Measurements from ENCODE around the gene STARD3. TPM values are rescaled to one million over a fixed set of nuclear protein-coding genes. Genes with fewer than 3 reads are reported as not detected.

STARD3 gene
- total RNA-seq, 1 donor from 2014 or later = 13.9 TPM

DNA sequence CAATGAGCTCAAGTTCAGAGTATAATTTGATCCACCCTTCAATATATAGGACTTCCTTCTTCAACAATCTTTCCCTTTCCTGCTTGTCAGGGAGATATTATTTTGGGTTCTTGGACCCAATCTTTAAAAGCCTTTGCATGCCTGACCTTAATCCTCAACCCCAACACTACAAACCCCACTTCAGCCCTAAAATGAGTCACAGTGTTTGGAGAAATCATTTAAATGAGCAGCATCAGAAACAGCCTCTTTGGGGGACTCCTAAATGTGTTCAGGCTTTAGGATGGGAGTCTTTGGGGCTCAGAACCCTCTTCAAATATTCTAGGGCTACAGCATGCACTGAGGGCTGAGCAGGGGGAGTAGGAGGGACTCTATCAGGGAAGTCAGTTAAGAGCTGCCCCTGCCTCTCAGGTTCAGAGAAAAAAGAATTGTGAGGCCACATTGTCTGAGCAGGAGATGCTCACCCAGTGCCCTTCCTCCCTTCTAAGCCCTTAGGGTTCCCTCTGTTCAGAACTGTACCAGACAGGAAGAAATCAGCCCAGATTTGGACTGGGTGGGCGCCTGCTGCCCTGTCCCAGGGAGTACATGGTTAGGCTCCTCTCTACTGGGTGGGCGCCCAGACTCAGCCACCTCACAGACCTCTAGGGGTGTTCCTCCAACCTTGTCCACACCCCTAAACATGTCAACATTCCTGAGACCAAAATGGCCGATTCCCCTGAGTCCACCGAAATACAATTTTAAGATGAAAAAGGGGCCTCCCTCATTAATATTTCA lies 34.2 kb upstream of the STARD3 start:
- DNase-seq (no peak), ATAC-seq (ENCODE audit: poor library complexity) (no peak)
- intact Hi-C loops (cut with DNase I) = no loop called here

DNA sequence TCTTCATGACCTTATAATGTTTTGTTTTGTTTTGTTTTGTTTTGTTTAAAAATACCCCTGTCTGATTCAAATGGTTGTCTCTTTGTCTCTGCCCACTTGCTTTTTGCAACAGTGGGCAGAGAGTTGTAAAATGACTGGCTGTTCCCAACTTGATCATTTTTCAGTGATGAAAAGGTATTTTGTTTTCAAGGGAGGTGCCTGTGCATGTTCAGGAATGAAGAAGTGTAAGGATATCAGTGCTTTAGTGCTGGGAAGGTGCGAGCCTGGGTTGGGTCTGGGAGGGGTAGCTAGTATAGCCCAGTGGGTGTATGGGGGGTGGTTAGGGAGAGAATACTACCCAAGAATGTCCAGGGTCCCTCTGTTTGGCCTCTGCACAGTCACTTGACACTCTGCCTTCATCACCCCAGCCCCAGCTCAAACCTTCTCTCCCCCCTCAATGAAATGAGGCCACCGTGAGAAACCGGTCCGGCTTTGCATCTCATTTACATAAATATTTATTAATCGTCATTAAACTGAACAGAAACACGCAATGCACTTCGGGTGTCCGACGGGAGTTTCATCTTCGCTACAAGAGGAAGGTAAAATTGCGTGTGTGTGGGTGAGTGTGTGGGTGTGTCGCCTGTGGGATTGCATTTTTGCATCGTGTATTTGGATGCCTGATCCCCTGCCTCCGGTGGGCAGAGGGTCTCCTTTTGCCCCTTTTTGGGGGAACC lies 33.5 kb upstream of the STARD3 start:
- intact Hi-C loops (cut with DNase I) = no loop called here
- no peak for ATAC-seq (ENCODE audit: poor library complexity)
- peak; percentile 17 for DNase-seq

DNA sequence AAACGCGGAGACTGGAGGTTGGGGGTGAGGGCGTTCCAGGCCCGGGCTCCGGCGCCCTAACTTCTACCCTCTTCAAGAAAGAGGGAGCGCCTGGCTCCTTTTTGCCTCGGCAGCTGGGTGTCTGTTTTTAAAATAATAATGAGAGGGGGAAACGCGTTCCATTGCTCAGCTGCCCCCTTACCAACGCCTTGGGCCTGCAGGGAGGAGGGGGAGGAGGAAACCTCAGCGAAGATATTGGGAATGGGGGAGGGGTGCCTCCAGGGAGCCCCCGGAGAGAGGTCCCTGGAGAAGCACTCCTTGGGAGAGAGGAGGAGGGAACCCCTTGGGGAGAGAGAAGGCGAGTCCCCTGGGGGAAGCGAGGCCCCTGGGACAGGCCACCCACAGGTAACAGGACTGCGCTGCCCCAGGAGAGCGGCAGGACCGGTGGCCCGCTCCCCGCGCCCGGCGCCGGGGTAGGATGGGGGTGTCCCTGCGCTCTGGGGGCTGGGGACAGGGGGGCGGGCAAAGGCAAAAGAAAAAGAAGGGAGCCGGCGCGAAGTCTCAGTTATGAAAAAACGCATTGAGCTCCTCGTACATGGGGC lies 31.9 kb upstream of the STARD3 start:
- intact Hi-C loops (cut with DNase I) = no loop called here
- ATAC-seq (ENCODE audit: poor library complexity) (no peak), DNase-seq (no peak)

DNA sequence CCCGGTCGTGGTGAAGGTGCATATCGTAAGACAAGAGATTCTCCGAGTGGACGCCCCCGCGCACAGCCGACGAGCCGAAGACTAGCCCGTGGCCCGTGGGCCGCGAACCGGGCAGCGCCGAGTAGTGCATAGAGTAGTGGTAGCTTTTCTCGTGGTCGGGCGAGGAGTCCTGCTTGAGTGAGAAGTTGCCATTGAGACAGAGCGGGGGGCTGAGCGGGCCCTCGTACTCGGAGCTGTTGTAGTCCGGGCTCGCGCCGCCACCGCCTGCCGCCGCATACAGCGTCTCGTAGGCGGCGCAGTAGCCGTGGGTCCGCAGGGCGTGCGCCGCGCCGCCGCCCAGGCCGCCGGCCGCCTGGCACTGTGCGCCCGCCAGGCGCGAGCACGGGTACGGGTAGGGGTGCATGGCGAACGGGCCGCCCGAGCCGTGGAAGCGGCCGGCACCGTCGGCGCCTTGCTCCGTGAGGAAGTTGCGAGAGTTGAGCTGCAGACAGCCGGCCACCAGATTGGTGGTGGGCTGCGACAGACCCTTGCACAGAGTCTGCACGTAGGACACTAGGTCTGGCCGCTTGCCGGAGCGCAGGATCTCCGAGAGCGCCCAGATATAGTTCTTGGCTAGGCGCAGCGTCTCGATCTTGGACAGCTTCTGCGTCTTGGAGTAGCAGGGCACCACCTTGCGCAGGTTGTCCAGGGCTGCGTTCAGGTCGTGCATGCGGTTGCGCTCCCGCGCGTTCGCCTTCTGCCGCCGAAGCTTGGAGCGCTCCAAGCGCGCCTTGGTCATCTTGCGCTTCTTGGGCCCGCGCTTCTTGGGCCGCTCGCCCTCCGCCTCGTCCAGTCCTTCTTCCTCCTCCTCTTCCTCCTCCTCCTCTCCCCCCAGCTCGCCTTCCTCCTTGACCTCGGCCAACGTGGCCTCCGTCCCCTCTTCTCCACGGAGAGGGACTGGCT lies 31.2 kb upstream of the STARD3 start:
- ATAC-seq (ENCODE audit: poor library complexity) = peak; percentile 50
- intact Hi-C loops (cut with DNase I) = no loop called here
- peak; percentile 38 for DNase-seq

DNA sequence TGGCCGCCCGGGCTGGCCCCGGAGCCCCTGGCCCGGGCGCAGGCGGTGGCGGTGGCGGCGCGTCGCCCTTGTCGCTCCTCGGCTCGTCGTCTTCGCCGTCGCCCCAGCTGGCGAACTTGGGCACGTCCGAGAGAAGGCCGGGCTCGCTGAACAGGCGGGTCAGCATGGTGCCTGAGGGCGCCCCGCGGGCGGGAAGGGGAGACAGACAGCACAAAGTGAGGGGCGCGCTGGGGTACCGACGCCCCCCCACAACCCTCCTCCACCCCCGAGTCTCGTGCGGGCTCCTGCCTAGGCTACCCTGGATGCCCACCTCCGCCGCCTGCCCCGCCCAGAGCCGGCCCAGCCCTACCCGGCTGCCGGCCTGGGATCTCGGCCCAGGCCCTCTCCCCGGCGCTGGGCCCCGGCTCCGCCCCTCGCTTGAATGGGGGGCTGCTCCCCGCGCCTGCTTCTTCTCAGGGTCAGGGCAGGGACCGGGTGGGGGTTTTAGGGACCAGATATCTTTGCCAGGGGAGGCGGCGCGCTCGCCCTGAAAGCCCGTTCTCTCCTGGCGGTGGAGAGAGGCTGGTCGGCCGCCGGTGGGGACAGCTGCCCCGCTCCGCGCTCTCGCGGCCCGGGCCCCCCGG lies 30.4 kb upstream of the STARD3 start:
- DNase-seq (peak; percentile 27), ATAC-seq (ENCODE audit: poor library complexity) (peak; percentile 27)
- intact Hi-C loops (cut with DNase I) = no loop called here

DNA sequence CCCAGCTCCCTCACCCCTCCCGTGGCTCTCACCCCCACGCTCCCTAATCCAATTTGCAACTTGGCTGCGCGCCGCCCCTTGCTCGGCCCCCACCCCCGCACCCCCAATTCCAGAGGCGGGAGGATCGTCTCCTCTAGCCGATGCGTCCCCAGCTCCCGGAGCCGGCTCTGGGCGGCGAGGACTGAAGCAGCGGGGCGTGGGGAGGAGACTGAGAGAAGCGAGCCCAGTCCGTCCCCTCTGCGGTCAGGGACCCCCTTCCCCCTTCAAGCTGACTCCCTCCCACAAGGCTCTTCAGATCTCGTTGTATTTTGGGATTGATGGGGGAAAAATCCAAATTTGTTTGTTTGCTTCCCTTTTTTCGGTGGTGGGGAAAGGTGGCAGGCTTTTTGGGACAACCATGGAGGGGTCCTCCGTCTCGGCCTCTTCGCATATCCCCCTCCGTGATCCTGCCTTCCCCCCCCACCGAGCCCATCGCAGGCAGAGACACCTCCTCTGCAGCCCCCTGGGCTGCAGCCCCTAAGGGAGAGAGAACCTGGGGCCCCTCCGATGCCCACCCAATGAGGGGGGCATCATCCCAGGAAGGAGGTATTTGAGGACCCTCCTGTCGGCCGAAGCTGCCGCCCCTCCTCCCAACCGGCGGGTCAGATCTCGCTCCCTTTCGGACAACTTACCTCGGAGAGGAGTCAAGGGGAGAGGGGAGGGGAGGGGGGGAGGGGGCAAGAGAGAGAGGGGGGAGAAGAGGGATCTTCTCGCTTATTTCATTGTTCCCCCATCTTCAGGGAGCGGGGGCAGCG lies 29.7 kb upstream of the STARD3 start:
- DNase-seq (no peak), ATAC-seq (ENCODE audit: poor library complexity) (no peak)
- intact Hi-C loops (cut with DNase I) = no loop called here

DNA sequence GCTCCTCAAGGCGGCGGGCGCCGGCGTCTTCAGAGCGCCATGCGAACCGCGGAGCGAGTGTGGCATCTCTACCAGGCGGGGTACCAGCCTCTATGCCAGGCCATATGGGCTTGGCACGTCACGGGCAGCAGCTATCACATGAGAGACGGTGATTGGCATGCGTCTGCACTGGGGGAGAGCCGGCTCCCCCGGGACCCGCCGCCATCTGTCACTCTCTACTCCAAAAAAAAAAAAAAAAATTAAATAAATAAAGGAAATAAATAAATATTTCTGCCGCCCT lies 29.2 kb upstream of the STARD3 start, which contains the start of gene NEUROD2:
Gene NEUROD2 (minus strand): TSS at position 70 of the 280 bp plus-strand sequence. CDS start 1,321 bp downstream, outside the sequence.
- intact Hi-C loops (cut with DNase I) = no loop called here
- DNase-seq = no peak

DNA sequence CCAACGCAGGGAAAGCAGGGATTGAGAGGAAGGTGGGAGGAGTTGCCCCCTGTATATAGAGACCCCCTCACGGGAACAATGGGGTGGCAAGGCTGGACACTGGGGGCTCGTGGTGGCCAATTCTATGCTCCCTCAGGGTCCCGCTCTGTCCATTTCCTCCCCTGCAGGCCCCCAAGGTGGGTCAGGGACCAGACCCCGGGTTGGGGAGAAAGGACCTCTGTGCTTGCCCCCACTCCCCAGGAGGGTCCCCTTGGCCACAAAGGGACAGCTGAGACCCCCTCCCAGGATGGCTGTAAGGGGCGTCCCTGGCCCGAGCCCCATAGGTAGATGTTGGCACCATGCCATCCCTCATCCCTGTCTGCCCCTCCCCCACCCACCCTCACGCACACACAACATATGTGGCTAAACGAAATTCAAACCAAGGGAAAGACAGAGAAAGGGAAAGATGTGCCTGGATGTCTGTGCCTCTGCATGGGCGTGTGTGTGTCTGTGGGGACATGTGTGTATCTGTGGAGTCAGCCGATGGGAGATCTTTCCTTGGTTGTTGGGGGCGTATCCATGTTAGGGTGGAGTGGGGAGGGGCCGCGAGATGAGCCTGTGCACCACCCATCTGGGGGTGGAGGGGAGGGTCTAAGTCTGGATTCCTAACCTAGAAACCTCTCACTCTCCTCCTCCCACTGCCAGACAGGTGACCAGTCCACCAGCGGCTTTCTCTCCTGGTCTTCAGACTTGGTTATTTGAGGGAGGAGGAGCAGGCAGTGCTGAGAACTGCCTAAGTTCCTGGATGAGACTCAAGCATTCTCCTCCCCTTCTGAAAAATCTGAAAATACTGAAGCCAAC lies 28.6 kb upstream of the STARD3 start:
- DNase-seq (no peak), ATAC-seq (ENCODE audit: poor library complexity) (no peak)
- intact Hi-C loops (cut with DNase I) = no loop called here

More for the DNA sequence above, 29.2 kb upstream of the STARD3 start, which contains the start of gene NEUROD2:
- ATAC-seq (ENCODE audit: poor library complexity) = no peak

DNA sequence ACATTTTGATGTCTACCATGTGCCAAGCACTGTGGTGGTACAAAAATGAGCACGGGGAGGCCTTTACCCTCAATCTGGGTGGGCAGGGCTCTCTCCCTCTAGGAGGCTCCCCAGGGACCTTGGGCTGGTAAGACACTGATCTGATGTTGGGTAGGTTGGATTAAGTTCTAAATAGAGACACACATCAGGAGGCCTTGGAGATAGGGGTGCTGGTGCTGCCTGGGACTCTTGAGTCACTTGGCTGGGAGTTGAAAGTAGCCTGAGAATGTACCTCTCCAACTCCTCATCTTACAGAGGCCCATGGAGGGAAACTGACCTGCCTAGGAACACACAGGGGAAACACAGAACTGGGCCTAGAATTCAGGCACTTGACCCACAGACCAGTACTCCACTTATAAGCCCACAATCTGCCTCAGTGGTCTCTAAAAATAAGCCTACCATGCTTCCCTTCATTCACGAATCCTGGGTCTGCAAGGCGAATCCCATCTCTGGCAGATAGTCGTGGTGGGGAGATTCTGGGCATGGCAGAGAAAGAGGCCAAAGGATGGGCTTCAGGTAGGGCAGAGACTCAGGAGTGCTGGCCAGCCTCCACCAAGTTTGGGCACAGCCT lies 27.4 kb upstream of the STARD3 start:
- DNase-seq (no peak), ATAC-seq (ENCODE audit: poor library complexity) (no peak)
- intact Hi-C loops (cut with DNase I) = no loop called here

DNA sequence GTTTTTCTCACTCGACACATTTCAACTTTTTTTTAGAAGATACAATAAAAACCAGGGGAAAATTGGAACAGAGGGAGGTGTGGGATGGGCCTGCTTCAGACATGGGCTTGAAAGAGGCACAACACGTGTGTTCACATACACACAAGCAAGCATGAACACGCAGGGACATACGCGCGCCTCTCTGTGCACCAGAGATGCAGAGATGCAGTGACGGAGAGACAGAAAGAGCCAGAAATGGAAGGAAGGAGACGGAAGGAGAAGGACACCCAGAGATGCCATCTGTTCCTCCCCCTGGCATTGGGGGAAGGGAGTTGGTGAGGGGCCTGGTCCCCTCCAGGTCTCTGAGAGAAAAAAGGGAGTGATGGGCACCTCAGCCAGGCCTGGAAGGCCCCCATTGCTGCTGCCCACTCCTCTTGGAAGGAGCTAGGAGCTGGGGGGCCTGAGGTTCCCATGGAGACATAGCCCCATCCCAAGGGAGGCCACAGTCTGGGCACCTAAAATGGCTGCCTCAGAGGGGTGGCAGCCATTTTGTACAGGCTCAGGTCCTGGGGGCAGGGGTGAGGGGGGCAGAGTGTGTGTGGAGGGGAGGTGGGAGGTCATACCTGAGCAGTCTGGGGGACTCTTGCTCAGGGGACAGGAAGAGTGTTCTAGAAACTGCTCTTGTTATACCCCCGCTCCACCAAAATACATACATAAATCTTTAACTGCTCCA lies 25.4 kb upstream of the STARD3 start:
- intact Hi-C loops (cut with DNase I) = no loop called here
- DNase-seq (no peak), ATAC-seq (ENCODE audit: poor library complexity) (no peak)

DNA sequence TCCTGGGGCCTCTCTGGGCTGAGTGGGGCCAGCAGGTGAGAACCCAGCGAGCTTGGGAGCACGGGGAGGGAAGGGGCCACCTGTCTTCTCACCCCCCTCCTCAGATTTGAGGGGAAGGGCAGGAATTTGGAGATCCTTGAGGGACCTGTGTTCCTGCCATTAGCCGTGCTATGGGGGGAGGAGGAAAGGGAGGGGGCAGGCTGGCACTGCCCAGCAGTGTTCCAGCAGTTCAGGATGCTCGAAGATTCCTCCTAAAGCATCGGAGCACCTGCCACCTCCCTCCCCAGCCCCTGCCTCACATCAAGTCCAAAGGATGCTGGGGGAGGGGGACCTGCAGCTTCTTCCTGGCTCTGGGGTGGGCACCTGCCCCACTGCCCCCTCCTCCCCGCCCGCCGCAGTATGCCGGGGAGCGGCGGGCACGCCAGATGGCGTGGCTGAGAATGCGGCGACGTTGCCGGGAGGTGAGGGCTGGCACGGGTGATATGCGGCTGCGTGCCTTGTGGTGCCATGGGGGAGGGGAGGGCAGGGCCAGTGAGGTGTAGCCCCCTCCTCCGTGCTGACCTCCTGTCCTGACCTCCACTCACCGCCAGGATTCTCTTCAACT lies 24.6 kb upstream of the STARD3 start:
- ATAC-seq (ENCODE audit: poor library complexity) = no peak

DNA sequence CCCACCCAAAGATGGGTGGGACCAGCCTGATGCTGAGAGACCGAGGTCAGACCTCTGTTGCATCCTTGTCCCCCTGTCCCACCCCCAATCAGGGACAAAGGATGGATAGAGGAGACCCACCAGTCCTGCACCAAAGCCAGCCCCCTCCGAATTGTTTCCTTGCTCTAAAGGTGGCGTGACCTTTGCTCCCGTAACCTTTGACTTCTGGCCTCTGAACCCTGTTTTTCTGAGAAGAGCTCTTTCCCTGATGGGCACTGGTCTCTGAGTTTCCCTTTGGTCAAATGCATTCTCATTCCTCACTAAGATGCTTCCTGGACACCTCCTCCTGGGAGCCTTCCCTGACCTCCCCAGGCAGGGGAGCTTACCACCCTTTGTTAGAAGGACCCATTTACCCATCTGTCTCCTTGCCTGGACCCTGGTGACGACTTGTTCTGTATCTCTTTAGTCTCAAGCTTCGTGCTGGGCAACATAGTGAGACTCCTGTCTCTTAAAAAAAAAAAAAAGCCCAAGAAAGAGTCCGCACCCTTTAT lies 23.9 kb upstream of the STARD3 start:
- intact Hi-C loops (cut with DNase I) = no loop called here
- no peak for DNase-seq
- ATAC-seq (ENCODE audit: poor library complexity) = no peak

More for the DNA sequence above, 24.6 kb upstream of the STARD3 start:
- intact Hi-C loops (cut with DNase I) = no loop called here
- DNase-seq = no peak

DNA sequence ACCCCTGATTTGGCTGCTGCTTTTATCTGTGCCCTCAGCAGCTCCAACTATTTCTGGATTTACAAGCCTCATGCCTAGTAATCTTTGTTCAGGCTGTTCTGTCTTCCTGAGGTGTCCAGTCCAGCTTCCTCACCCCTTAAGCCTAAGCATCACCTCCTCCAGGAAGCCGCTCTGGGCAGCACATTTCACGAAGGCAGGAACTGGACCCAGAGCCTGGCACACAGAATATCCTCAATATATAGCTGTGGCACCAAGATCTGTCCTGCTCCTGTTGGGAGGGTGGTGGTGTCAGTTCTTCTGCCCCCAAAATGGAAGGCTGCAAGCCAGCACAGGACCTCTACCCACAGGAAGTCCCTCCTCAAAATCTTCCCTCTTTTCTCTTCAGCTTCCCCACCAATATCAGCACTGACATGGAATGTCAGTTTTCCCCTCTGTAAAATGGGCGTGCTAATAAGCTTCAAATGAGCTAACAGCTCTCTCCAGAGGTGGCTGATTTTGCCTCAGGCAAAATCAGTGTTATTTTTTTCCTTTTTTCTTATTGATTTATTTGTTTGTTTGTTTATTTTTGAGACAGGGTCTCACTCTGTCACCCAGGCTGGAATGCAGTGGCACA lies 22.3 kb upstream of the STARD3 start:
- intact Hi-C loops (cut with DNase I) = no loop called here
- ATAC-seq (ENCODE audit: poor library complexity) = no peak
- DNase-seq = no peak

DNA sequence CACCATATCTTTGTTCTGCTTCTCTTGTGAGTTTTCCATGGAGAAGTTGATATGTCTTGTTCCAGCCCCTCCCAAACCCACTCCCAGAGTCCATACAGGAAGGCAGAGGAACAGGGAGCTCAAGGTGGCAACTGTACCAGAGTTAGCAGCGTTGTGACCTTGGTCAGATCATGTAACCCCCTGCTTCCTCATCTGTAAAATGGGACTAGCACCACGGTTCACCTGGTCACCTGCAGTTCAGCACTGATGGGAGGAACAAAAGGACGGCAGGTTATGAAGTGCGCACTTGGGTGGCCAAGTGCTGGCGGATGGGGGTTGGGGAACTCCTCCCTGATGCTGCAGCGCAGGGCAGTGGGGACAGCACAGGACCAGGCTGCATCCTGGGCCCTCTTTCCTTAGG lies 21.5 kb upstream of the STARD3 start:
- intact Hi-C loops (cut with DNase I) = no loop called here
- DNase-seq = no peak

DNA sequence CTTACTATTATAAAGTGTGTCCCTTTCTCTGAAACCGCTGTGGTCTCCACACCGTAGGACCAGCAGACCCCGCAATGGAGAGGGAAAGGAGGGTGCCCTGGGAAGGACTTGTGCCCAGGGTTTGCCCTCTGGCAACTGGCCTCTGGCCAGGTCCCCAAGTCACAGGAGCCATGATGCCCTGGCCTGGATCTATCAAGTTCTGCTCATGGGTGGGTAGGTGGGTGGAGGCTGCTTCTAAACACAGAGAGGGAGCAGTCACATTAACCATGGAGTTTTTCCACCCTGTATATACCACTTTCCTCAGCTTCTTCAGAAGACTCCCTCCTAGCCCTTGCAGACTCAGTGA lies 19.9 kb upstream of the STARD3 start:
- intact Hi-C loops (cut with DNase I) = no loop called here
- no peak for ATAC-seq (ENCODE audit: poor library complexity)
- no peak for DNase-seq

More for the DNA sequence above, 21.5 kb upstream of the STARD3 start:
- ATAC-seq (ENCODE audit: poor library complexity) = no peak
